OCI-LY1 (cell line): ENCODE measurements around the gene CCDC60.

Source experiments
- CTCF ChIP-seq: fragments of 200-600 bp; sonication (generic), shearing (Covaris generic); IDR thresholded peaks from 2 replicates; pipeline ENCODE4 v1.5.1; 2017; ENCODE audit warnings: mild to moderate bottlenecking, antibody characterized with exemption, low read length, moderate library complexity, mixed read lengths
- EZH2 ChIP-seq: fragments of 200-600 bp; sonication (generic), shearing (Covaris generic); IDR thresholded peaks from 2 replicates; pipeline ENCODE4 v1.8.0; 2017; ENCODE audit warnings: borderline replicate concordance, mixed run types, mild to moderate bottlenecking, antibody characterized with exemption, low read length, moderate library complexity, mixed read lengths

GRCh38 chr12:119301379-119301778 lies 33.1 kb upstream of the CCDC60 start:
- TF ChIP-seq CTCF = no peak
- TF ChIP-seq EZH2 = no peak
